Lower lobe of right lung (tissue), 2 donors: ENCODE measurements around the gene DYSF. TPM values are rescaled to one million over a fixed set of nuclear protein-coding genes. Genes with fewer than 3 reads are reported as not detected.

Experiments used
- ATAC-seq, 2 donors: fragments of 200-7000 bp; cut with Tn5 transposase; one replicate each; pipeline ENCODE4 v1.9.1; 2020 to 2022; ENCODE audit warnings: mild to moderate bottlenecking in 2 of 2, moderate library complexity in 2 of 2
- DNase-seq: peaks from one replicate; pipeline ENCODE4 v3.0.0-alpha.2; 2020
- H3K27ac ChIP-seq: fragments of 200-600 bp; one replicate; pipeline ENCODE4 v1.8.0; 2022
- H3K27me3 ChIP-seq: fragments of 200-600 bp; one replicate; pipeline ENCODE4 v1.8.0; 2022; ENCODE audit warnings: low read depth
- H3K36me3 ChIP-seq: fragments of 200-600 bp; one replicate; pipeline ENCODE4 v1.8.0; 2022; ENCODE audit warnings: mild to moderate bottlenecking
- H3K4me1 ChIP-seq: fragments of 200-600 bp; one replicate; pipeline ENCODE4 v1.8.0; 2022
- H3K4me3 ChIP-seq: fragments of 200-600 bp; one replicate; pipeline ENCODE4 v1.8.0; 2022; ENCODE audit warnings: mild to moderate bottlenecking
- H3K9me3 ChIP-seq: fragments of 200-600 bp; one replicate; pipeline ENCODE4 v1.8.0; 2022
- CTCF ChIP-seq: fragments of 200-600 bp; IDR thresholded peaks from one replicate; pipeline ENCODE4 v1.8.0; 2022; ENCODE audit warnings: antibody characterized with exemption, mild to moderate bottlenecking
- intact Hi-C: fragments of 100-400 bp; cut with DNase I; formaldehyde crosslinking; loops from one replicate; pipeline ENCODE4 v1.11.0; 2022
- total RNA-seq: library from RNA; stranded (reverse); fragmentation: NEBNext Ultra II Directional; extraction: Animal tissue kit (Norgen Biotek cat#: 25700); gene quantifications from one replicate; pipeline ENCODE4 v1.2.1, GENCODE V29; 2021
- donor health status: DM: no; HTN: yes; CAD: no; lungs with severe emphysema.

DYSF gene
- total RNA-seq, 1 donor from 2014 or later: 41.2 TPM

- DNase-seq (no peak), ATAC-seq (no peak)
- peaks cover 23% of the 10 kb centered on the region for H3K4me1 ChIP-seq
- H3K27ac ChIP-seq: peak overlapping the region; percentile 41
- TF ChIP-seq CTCF: no peak
- H3K4me3 ChIP-seq: no peak overlapping the region
- no peaks in the 10 kb centered on the region for H3K36me3 ChIP-seq
- intact Hi-C loops: no loop called here
- no peaks in the 10 kb centered on the region for H3K9me3 ChIP-seq
- no peaks in the 10 kb centered on the region for H3K27me3 ChIP-seq
Measured at GRCh38 chr2:71629273-71629672, 175.9 kb downstream of the DYSF start.

- no peaks in the 10 kb centered on the region for H3K36me3 ChIP-seq
- intact Hi-C loops: no loop called here
- no peak overlapping the region for H3K4me3 ChIP-seq
- DNase-seq: no peak
- H3K9me3 ChIP-seq: no peaks in the 10 kb centered on the region
- TF ChIP-seq CTCF: no peak
- H3K27me3 ChIP-seq: no peaks in the 10 kb centered on the region
- peak overlapping the region; percentile 41 for H3K27ac ChIP-seq
- peaks cover 23% of the 10 kb centered on the region for H3K4me1 ChIP-seq
- no peak for ATAC-seq
Measured at GRCh38 chr2:71629771-71630453, 176.6 kb downstream of the DYSF start.

- Histone ChIP-seq H3K4me1 (peaks cover 20% of the 10 kb centered on the region), H3K9me3 (no peaks in the 10 kb centered on the region), H3K27ac (peak overlapping the region; percentile 41), H3K4me3 (no peak overlapping the region), H3K27me3 (no peaks in the 10 kb centered on the region), H3K36me3 (no peaks in the 10 kb centered on the region)
- DNase-seq (no peak), ATAC-seq (no peak)
- intact Hi-C loops: no loop called here
- no peak for TF ChIP-seq CTCF
Measured at GRCh38 chr2:71630454-71631328, 177.3 kb downstream of the DYSF start.

GRCh38 chr2:71631411-71631931 lies 178.1 kb downstream of the DYSF start:
- peaks cover 20% of the 10 kb centered on the region for H3K4me1 ChIP-seq
- no peak overlapping the region for H3K4me3 ChIP-seq
- no peaks in the 10 kb centered on the region for H3K27me3 ChIP-seq
- no peak overlapping the region for H3K27ac ChIP-seq
- ATAC-seq (peak; percentile 59 to 72), DNase-seq (no peak)
- intact Hi-C loops: no loop called here
- no peaks in the 10 kb centered on the region for H3K9me3 ChIP-seq
- H3K36me3 ChIP-seq: no peaks in the 10 kb centered on the region
- TF ChIP-seq CTCF: no peak

GRCh38 chr2:71633086-71633485 lies 179.7 kb downstream of the DYSF start:
- ATAC-seq: no peak
- H3K4me1 ChIP-seq: peaks cover 20% of the 10 kb centered on the region
- H3K9me3 ChIP-seq: no peaks in the 10 kb centered on the region
- no peak for DNase-seq
- H3K27ac ChIP-seq: no peak overlapping the region
- no peaks in the 10 kb centered on the region for H3K27me3 ChIP-seq
- H3K36me3 ChIP-seq: no peaks in the 10 kb centered on the region
- intact Hi-C loops: no loop called here
- no peak overlapping the region for H3K4me3 ChIP-seq
- no peak for TF ChIP-seq CTCF
